HG02798 (cell line): ENCODE measurements around the gene PARD3B.

Source experiments
- ATAC-seq: cut with Tn5 transposase; IDR thresholded peaks from one replicate; pipeline ENCODE4 v1.9.1; 2021; ENCODE audit warnings: mild to moderate bottlenecking; ENCODE audit not compliant: unreplicated experiment, poor library complexity

Gene PARD3B

GRCh38 chr2:205158404-205158803, 613.1 kb downstream of the PARD3B start:
- ATAC-seq = no peak

GRCh38 chr2:205161156-205161839, 616.0 kb downstream of the PARD3B start:
- ATAC-seq = no peak

GRCh38 chr2:205166745-205167144, 621.5 kb downstream of the PARD3B start:
- no peak for ATAC-seq

GRCh38 chr2:205169012-205169411, 623.7 kb downstream of the PARD3B start:
- no peak for ATAC-seq

GRCh38 chr2:205169464-205169863, 624.2 kb downstream of the PARD3B start:
- ATAC-seq = no peak

- no peak for ATAC-seq
Measured at GRCh38 chr2:205170399-205170798, 625.1 kb downstream of the PARD3B start.

- ATAC-seq = no peak
Measured at GRCh38 chr2:205171261-205171940, 626.1 kb downstream of the PARD3B start.

- ATAC-seq = no peak
Measured at GRCh38 chr2:205175831-205176230, 630.6 kb downstream of the PARD3B start.

- no peak for ATAC-seq
Measured at GRCh38 chr2:205176546-205176945, 631.3 kb downstream of the PARD3B start.

GRCh38 chr2:205177546-205177945, 632.3 kb downstream of the PARD3B start:
- no peak for ATAC-seq

- no peak for ATAC-seq
Measured at GRCh38 chr2:205180730-205181129, 635.5 kb downstream of the PARD3B start.

GRCh38 chr2:205187731-205188130, 642.5 kb downstream of the PARD3B start:
- no peak for ATAC-seq

- no peak for ATAC-seq
Measured at GRCh38 chr2:205188239-205189138, 643.2 kb downstream of the PARD3B start.

GRCh38 chr2:205189301-205189700, 644.0 kb downstream of the PARD3B start:
- no peak for ATAC-seq

- no peak for ATAC-seq
Measured at GRCh38 chr2:205190528-205190927, 645.3 kb downstream of the PARD3B start.

GRCh38 chr2:205193125-205193835, 648.0 kb downstream of the PARD3B start:
- ATAC-seq = no peak

GRCh38 chr2:205193836-205194228, 648.6 kb downstream of the PARD3B start:
- ATAC-seq = no peak

GRCh38 chr2:205197468-205198139, 652.3 kb downstream of the PARD3B start:
- ATAC-seq = no peak

- no peak for ATAC-seq
Measured at GRCh38 chr2:205198140-205198525, 652.9 kb downstream of the PARD3B start.
